Upper lobe of right lung (tissue), 1 donor: ENCODE measurements around the gene S100A14. TPM values are rescaled to one million over a fixed set of nuclear protein-coding genes. Genes with fewer than 3 reads are reported as not detected.

Source experiments
- ATAC-seq: fragments of 200-7000 bp; cut with Tn5 transposase; one replicate; pipeline ENCODE4 v1.9.1; 2020; ENCODE audit warnings: mild to moderate bottlenecking, moderate library complexity
- DNase-seq: peaks from one replicate; pipeline ENCODE4 v3.0.0-alpha.2; 2020
- H3K27ac ChIP-seq: fragments of 200-600 bp; one replicate; pipeline ENCODE4 v1.8.0; 2022
- H3K27me3 ChIP-seq: fragments of 200-600 bp; one replicate; pipeline ENCODE4 v1.8.0; 2022; ENCODE audit warnings: mild to moderate bottlenecking
- H3K36me3 ChIP-seq: fragments of 200-600 bp; one replicate; pipeline ENCODE4 v1.8.0; 2022
- H3K4me1 ChIP-seq: fragments of 200-600 bp; one replicate; pipeline ENCODE4 v1.8.0; 2022
- H3K4me3 ChIP-seq: fragments of 200-600 bp; one replicate; pipeline ENCODE4 v1.8.0; 2022; ENCODE audit warnings: mild to moderate bottlenecking
- H3K9me3 ChIP-seq: fragments of 200-600 bp; one replicate; pipeline ENCODE4 v1.8.0; 2022
- intact Hi-C: fragments of 100-400 bp; cut with DNase I; formaldehyde crosslinking; loops from one replicate; pipeline ENCODE4 v1.11.0; 2022
- total RNA-seq: library from RNA; stranded (reverse); fragmentation: NEBNext Ultra II Directional; extraction: Animal tissue kit (Norgen Biotek cat#: 25700); gene quantifications from one replicate; pipeline ENCODE4 v1.2.1, GENCODE V29; 2021
- TF ChIP-seq, protein P1 (sequence below): fragments of 200-600 bp; IDR thresholded peaks from one replicate; pipeline ENCODE4 v1.8.0; 2022; ENCODE audit warnings: antibody characterized with exemption
- donor health status: DM: no; HTN: yes; CAD: no; lungs with severe emphysema.

Gene S100A14
- total RNA-seq, 1 donor from 2014 or later, result 112 TPM

DNA sequence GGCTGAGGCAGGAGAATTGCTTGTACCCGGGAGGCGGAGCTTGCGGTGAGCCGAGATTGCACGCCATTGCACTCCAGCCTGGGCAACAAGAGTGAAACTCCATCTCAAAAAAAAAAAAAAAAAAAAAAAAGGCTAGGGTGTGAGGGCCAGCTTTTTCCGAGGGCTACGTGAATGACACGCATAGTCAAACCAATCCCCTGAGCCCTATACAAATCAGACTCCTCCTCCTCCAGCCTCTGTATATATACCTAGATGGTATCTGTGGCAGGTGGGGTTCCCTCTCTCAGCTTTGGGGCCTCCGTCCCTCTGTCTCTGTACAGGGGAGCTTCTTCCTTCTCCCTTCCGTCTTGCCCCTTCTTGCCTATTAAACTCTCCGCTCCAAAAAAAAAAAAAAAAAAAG, 9.9 kb downstream of the S100A14 start:
- ATAC-seq (no peak), DNase-seq (no peak)
- Histone ChIP-seq H3K36me3 (peaks cover 13% of the 10 kb centered on the region), H3K4me3 (no peak overlapping the region), H3K9me3 (no peaks in the 10 kb centered on the region), H3K27ac (no peak overlapping the region), H3K4me1 (peaks cover 34% of the 10 kb centered on the region), H3K27me3 (no peaks in the 10 kb centered on the region)
- TF ChIP-seq, protein P1, sequence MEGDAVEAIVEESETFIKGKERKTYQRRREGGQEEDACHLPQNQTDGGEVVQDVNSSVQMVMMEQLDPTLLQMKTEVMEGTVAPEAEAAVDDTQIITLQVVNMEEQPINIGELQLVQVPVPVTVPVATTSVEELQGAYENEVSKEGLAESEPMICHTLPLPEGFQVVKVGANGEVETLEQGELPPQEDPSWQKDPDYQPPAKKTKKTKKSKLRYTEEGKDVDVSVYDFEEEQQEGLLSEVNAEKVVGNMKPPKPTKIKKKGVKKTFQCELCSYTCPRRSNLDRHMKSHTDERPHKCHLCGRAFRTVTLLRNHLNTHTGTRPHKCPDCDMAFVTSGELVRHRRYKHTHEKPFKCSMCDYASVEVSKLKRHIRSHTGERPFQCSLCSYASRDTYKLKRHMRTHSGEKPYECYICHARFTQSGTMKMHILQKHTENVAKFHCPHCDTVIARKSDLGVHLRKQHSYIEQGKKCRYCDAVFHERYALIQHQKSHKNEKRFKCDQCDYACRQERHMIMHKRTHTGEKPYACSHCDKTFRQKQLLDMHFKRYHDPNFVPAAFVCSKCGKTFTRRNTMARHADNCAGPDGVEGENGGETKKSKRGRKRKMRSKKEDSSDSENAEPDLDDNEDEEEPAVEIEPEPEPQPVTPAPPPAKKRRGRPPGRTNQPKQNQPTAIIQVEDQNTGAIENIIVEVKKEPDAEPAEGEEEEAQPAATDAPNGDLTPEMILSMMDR, result no peak
- intact Hi-C loops, result no loop called here

DNA sequence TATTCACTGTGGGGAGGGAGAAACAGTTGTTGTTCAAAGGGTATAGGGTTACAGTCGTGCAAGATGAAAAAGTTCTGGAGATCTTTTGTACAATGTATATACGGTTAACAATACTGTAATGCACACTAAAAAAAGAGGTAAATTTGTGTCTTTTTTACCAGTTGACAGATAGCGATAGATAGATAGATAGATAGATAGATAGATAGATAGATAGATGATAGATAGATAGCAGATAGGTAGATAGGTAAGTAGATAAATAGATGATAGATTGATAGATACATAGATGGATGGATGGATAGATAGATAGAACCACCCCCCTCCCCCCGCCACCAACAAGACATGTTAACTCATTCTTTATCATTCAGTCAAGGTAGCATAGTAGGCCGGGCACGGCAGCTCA, 13.4 kb downstream of the S100A14 start:
- H3K36me3 ChIP-seq, result peaks cover 11% of the 10 kb centered on the region
- peaks cover 3% of the 10 kb centered on the region for H3K4me1 ChIP-seq
- no peak for ATAC-seq
- intact Hi-C loops, result no loop called here
- H3K9me3 ChIP-seq, result no peaks in the 10 kb centered on the region
- DNase-seq, result no peak
- TF ChIP-seq, protein P1, result no peak
- no peaks in the 10 kb centered on the region for H3K27me3 ChIP-seq
- no peak overlapping the region for H3K27ac ChIP-seq
- no peak overlapping the region for H3K4me3 ChIP-seq

DNA sequence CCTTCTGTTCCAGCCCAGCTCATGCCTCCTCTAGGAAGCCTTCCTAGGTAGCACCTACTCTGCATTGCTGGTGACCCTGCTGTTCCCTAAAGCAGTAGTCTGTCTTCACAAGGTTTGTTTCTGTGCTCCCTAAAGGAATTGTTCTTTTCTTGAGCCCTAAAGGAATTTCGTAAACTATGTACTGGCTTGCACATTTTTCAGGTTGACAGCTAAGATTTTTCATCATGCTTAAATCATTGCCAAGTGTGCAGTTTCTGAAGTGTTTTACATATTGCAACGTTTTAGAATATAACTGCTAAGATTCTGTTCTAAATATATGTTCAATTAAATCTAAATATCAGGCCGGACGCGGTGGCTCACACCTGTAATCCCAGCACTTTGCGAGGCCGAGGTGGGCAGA, 16.3 kb downstream of the S100A14 start:
- Histone ChIP-seq H3K4me1 (no peaks in the 10 kb centered on the region), H3K27ac (no peak overlapping the region), H3K36me3 (no peaks in the 10 kb centered on the region), H3K4me3 (no peak overlapping the region), H3K9me3 (no peaks in the 10 kb centered on the region), H3K27me3 (no peaks in the 10 kb centered on the region)
- TF ChIP-seq, protein P1, result no peak
- intact Hi-C loops, result no loop called here
- ATAC-seq (no peak), DNase-seq (no peak)

DNA sequence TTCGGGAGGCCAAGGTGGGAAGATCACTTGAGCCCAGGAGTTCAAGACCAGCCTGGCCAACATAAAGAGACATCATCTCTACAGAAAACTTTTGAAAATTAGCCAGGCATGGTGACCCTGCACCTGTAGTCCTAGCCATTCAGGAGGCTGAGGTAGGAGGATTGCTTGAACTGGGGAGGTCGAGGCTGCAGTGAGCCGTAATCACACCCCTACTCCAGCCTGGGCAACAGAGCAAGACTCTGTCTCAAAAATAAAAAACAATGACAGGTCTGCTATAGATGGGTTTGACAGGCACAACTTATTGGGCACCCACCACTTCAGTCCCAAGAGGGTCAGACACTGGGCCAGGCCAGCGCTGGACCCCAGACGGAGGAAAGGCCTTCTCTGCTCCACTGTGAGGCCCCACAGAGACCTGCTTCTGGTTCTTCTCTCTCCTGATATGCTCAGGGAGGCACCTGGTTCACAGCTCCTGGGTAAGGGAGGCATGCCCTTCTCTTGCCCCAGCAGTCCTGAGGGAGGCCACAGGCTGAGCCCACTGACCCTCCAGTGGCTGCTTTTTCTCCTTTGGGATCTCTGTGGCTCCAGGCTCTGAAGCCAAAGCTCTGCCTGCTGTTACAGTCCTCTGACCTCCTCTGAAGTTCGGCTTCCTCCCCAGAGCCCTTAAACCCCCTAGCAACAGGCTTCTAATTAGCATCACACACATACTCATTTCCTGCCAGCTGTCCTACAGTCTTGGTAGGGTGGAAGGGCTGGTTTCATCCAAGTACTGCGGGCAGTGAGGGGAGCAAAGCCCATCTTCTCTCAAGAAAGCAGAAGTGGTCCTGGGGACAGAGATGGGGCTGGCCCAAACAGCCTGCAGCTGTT, 17.6 kb downstream of the S100A14 start:
- intact Hi-C loops, result no loop called here
- DNase-seq (no peak), ATAC-seq (peak; percentile 48)
- Histone ChIP-seq H3K27me3 (no peaks in the 10 kb centered on the region), H3K4me1 (no peaks in the 10 kb centered on the region), H3K27ac (no peak overlapping the region), H3K36me3 (no peaks in the 10 kb centered on the region), H3K4me3 (no peak overlapping the region), H3K9me3 (no peaks in the 10 kb centered on the region)
- TF ChIP-seq, protein P1, result no peak

DNA sequence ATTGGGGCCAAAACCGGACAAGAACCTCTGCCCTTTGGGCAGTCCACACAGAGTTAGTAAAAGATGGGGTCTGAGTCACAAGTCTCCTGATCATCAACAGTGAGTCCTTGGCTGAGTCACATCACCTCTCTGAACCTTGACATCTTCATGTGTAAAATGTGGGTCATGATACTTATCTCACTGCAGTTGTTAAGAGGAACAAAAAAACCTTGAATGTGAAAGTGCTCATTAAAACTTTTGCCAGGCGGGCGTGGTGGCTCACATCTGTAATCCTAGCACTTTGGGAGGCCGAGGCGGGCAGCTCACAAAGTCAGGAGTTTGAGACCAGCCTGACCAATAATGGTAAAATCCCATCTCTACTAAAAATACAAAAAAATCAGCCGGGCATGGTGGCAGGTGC, 18.9 kb downstream of the S100A14 start:
- H3K27ac ChIP-seq, result no peak overlapping the region
- TF ChIP-seq, protein P1, result no peak
- no peaks in the 10 kb centered on the region for H3K27me3 ChIP-seq
- intact Hi-C loops, result no loop called here
- DNase-seq (no peak), ATAC-seq (peak; percentile 35)
- H3K36me3 ChIP-seq, result no peaks in the 10 kb centered on the region
- H3K4me1 ChIP-seq, result no peaks in the 10 kb centered on the region
- no peak overlapping the region for H3K4me3 ChIP-seq
- H3K9me3 ChIP-seq, result no peaks in the 10 kb centered on the region
